ENCODE data around the gene CERK. TPM values are rescaled to one million over a fixed set of nuclear protein-coding genes. Genes with fewer than 3 reads are reported as not detected.

CERK gene
- total RNA-seq, 1 experiment from 2014 or later: 30.9 TPM

DNA sequence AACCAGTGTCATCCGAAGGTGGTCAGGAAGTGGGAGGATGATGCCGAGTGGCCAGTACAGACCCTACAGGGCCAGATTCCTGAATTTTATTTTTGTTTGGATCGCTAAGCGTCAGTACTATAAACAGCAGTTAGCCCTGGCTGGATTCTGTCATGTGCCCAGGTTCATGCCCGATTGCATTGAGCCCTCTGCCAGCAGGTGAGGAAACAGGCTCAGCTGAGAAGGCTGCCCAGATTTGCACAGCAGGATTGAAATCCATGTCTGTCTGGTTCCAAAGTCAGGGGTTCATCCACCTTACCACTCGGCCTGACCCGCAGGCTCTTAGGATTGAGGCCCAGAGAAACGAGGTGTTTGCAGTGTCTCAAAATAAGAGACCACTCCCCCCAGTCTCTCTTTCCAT, 15.3 kb upstream of the CERK start:
- DNase-seq (ENCODE audit: low read depth, low spot score) (no peak), ATAC-seq (no peak)
- intact Hi-C loops (cut with micrococcal nuclease; ENCODE audit: unreplicated experiment) (no loop called here), in situ Hi-C loops (cut with HindIII; ENCODE audit: low pct_unique_long_range_greater_than_20kb, low sequenced_read_pairs) (no loop called here)
- H3K9me3 ChIP-seq (ENCODE audit: control insufficient read depth, insufficient read depth, low read depth, low read length): no peaks in the 10 kb centered on the region
- BruUV-seq (replicated peaks): no TSS peak
- POLR2A ChIA-PET: no interaction called here
- peaks cover 15% of the 10 kb centered on the region for H3K4me1 ChIP-seq (ENCODE audit: control insufficient read depth, insufficient read depth, low read length)
- CTCF ChIA-PET: no interaction called here
- no peaks in the 10 kb centered on the region for H3K27me3 ChIP-seq (ENCODE audit: control insufficient read depth, insufficient read depth, low read length)
- H3K36me3 ChIP-seq (ENCODE audit: control insufficient read depth, insufficient read depth, low read length): no peaks in the 10 kb centered on the region
- TF ChIP-seq TCF7L2 (IDR thresholded peaks at IDR 0.05; ENCODE audit: low read depth, low read length) (no peak), POLR2AphosphoS5 (IDR thresholded peaks at IDR 0.05; ENCODE audit: low read depth, low read length) (no peak), SIN3A (IDR thresholded peaks at IDR 0.05; ENCODE audit: borderline replicate concordance, insufficient read depth, low read depth, low read length) (no peak), REST (IDR thresholded peaks at IDR 0.05; ENCODE audit: insufficient read depth in 1 of 2, low read depth in 2 of 2, low read length in 1 of 2) (no peak), CTCF (IDR thresholded peaks at IDR 0.05) (no peak)
- no peak overlapping the region for H3K27ac ChIP-seq (ENCODE audit: low read length)
- no peak overlapping the region for H3K4me3 ChIP-seq (ENCODE audit: low read depth in 2 of 2, low read length in 2 of 2)

DNA sequence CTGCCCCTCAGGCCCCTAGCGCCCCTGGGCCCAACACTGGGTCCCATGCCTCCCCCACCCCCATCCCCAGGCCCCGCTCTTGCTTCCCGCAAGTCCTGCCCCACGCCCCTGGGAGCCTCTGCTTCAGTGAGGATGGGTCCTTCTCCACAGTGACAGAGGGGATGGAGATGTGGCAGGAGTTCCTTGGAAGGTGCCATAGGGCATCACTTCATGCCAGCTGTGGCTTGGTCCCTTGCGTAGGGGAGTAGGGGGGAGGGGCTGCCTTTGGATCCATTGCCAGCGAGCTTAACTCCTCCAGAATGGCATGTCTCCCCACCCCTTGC, 14.9 kb upstream of the CERK start:
- Histone ChIP-seq H3K36me3 (ENCODE audit: control insufficient read depth, insufficient read depth, low read length) (no peaks in the 10 kb centered on the region), H3K27me3 (ENCODE audit: control insufficient read depth, insufficient read depth, low read length) (no peaks in the 10 kb centered on the region), H3K4me3 (ENCODE audit: low read depth in 2 of 2, low read length in 2 of 2) (no peak overlapping the region), H3K27ac (ENCODE audit: low read length) (no peak overlapping the region), H3K9me3 (ENCODE audit: control insufficient read depth, insufficient read depth, low read depth, low read length) (no peaks in the 10 kb centered on the region), H3K4me1 (ENCODE audit: control insufficient read depth, insufficient read depth, low read length) (peaks cover 12% of the 10 kb centered on the region)
- POLR2A ChIA-PET: no interaction called here
- ATAC-seq (no peak), DNase-seq (ENCODE audit: low read depth, low spot score) (no peak)
- in situ Hi-C loops (cut with HindIII; ENCODE audit: low pct_unique_long_range_greater_than_20kb, low sequenced_read_pairs): no loop called here
- BruUV-seq (replicated peaks): no TSS peak
- intact Hi-C loops (cut with micrococcal nuclease; ENCODE audit: unreplicated experiment): no loop called here
- CTCF ChIA-PET: no interaction called here
- TF ChIP-seq TCF7L2 (IDR thresholded peaks at IDR 0.05; ENCODE audit: low read depth, low read length) (no peak), POLR2AphosphoS5 (IDR thresholded peaks at IDR 0.05; ENCODE audit: low read depth, low read length) (no peak), CTCF (IDR thresholded peaks at IDR 0.05) (no peak), REST (IDR thresholded peaks at IDR 0.05; ENCODE audit: insufficient read depth in 1 of 2, low read depth in 2 of 2, low read length in 1 of 2) (no peak), SIN3A (IDR thresholded peaks at IDR 0.05; ENCODE audit: borderline replicate concordance, insufficient read depth, low read depth, low read length) (no peak)
